AG09319 (cell line): ENCODE data around the gene SLC1A1.

ENCODE experiments used
- DNase-seq: peaks from one replicate; pipeline ENCODE4 v3.0.0-alpha.2; 2010; ENCODE audit warnings: low read depth; ENCODE audit errors: extremely low read depth
- CTCF ChIP-seq: IDR thresholded peaks from 2 replicates; pipeline ENCODE4 v1.5.1; 2011; ENCODE audit warnings: low read depth, mild to moderate bottlenecking, inconsistent platforms, low read length, moderate library complexity

Gene SLC1A1

GRCh38 chr9:4583001-4583400 lies 92.7 kb downstream of the SLC1A1 start:
- TF ChIP-seq CTCF = no peak

GRCh38 chr9:4584636-4585035 lies 94.4 kb downstream of the SLC1A1 start:
- DNase-seq = no peak
- no peak for TF ChIP-seq CTCF

More at GRCh38 chr9:4583001-4583400, 92.7 kb downstream of the SLC1A1 start:
- DNase-seq = no peak

GRCh38 chr9:4585135-4585534 lies 94.9 kb downstream of the SLC1A1 start:
- no peak for TF ChIP-seq CTCF

GRCh38 chr9:4588721-4589120 lies 98.5 kb downstream of the SLC1A1 start:
- no peak for DNase-seq
- TF ChIP-seq CTCF = no peak

More at GRCh38 chr9:4585135-4585534, 94.9 kb downstream of the SLC1A1 start:
- no peak for DNase-seq

- no peak for TF ChIP-seq CTCF
- DNase-seq = no peak
Observed at GRCh38 chr9:4590430-4591122, 100.3 kb downstream of the SLC1A1 start.

GRCh38 chr9:4591123-4591500 lies 100.8 kb downstream of the SLC1A1 start:
- TF ChIP-seq CTCF = no peak
- DNase-seq = no peak

GRCh38 chr9:4592295-4592694 lies 102.0 kb downstream of the SLC1A1 start:
- no peak for DNase-seq
- no peak for TF ChIP-seq CTCF
